Mesenchymal stem cell (in vitro differentiated cells and primary cell): Measurements from ENCODE around the gene TMEM108.

Source experiments
- DNase-seq: peaks from one replicate; pipeline ENCODE4 v3.0.0-alpha.2; 2013
- H2AFZ ChIP-seq: one replicate; pipeline ENCODE4 v1.6.1; 2013; ENCODE audit warnings: low read depth, mild to moderate bottlenecking, control low read depth, inconsistent platforms, low read length, moderate library complexity
- H2AK5ac ChIP-seq: 2 replicates; pipeline ENCODE4 v1.6.1; 2013; ENCODE audit warnings: low read length, moderate library complexity, mild to moderate bottlenecking, inconsistent platforms; ENCODE audit not compliant: severe bottlenecking
- H2BK120ac ChIP-seq: one replicate; pipeline ENCODE4 v1.6.1; 2013; ENCODE audit warnings: low read depth, mild to moderate bottlenecking, inconsistent platforms, low read length, moderate library complexity
- H2BK12ac ChIP-seq, 2 experiments: one replicate each; pipeline ENCODE4 v1.6.1; 2013; ENCODE audit warnings: inconsistent platforms in 2 of 2, low read length in 2 of 2, mild to moderate bottlenecking in 2 of 2, moderate library complexity in 2 of 2, control low read depth in 1 of 2
- H2BK15ac ChIP-seq: one replicate; pipeline ENCODE4 v1.6.1; 2013; ENCODE audit warnings: mild to moderate bottlenecking, low read depth, inconsistent platforms; ENCODE audit not compliant: poor library complexity, severe bottlenecking
- H2BK5ac ChIP-seq: 2 replicates; pipeline ENCODE4 v1.6.1; 2013; ENCODE audit warnings: low read depth, mild to moderate bottlenecking, low read length, control low read depth, inconsistent platforms; ENCODE audit not compliant: poor library complexity, severe bottlenecking
- H3K14ac ChIP-seq, 2 experiments: one replicate each; pipeline ENCODE4 v1.6.1; 2013; ENCODE audit warnings: inconsistent platforms in 2 of 2, low read length in 2 of 2, control low read depth in 1 of 2, mild to moderate bottlenecking in 1 of 2, moderate library complexity in 1 of 2
- H3K18ac ChIP-seq, 2 experiments: one replicate each; pipeline ENCODE4 v1.6.1; 2013; ENCODE audit warnings: inconsistent platforms in 2 of 2, low read length in 2 of 2, control low read depth in 1 of 2, low read depth in 1 of 2, mild to moderate bottlenecking in 1 of 2
- H3K23ac ChIP-seq, 2 experiments: one replicate each; pipeline ENCODE4 v1.6.1; 2013; ENCODE audit warnings: inconsistent platforms in 2 of 2, low read length in 2 of 2, mild to moderate bottlenecking in 2 of 2, moderate library complexity in 2 of 2, control low read depth in 1 of 2
- H3K27ac ChIP-seq: 2 replicates; pipeline ENCODE4 v1.5.1; 2013; ENCODE audit warnings: mild to moderate bottlenecking, moderate library complexity, low read length, control low read depth, inconsistent platforms; ENCODE audit not compliant: poor library complexity, severe bottlenecking
- H3K27me3 ChIP-seq, 2 experiments: 2 replicates each; pipeline versions ENCODE4 v1.6.1 to v1.7.0; 2013; ENCODE audit warnings: low read length in 2 of 2, mild to moderate bottlenecking in 2 of 2, moderate library complexity in 2 of 2, control low read depth in 1 of 2, inconsistent platforms in 1 of 2; ENCODE audit not compliant: control insufficient read depth in 1 of 2, insufficient read depth in 1 of 2
- H3K36me3 ChIP-seq, 2 experiments: 2 replicates each; pipeline versions ENCODE4 v1.6.1 to v1.7.0; 2013; ENCODE audit warnings: low read length in 2 of 2, control low read depth in 1 of 2, inconsistent platforms in 1 of 2, low read depth in 1 of 2, mild to moderate bottlenecking in 1 of 2; ENCODE audit not compliant: insufficient read depth in 2 of 2, control insufficient read depth in 1 of 2
- H3K4ac ChIP-seq, 2 experiments: one replicate each; pipeline ENCODE4 v1.6.1; 2013; ENCODE audit warnings: inconsistent platforms in 2 of 2, low read length in 2 of 2, mild to moderate bottlenecking in 2 of 2, moderate library complexity in 2 of 2, control low read depth in 1 of 2, low read depth in 1 of 2
- H3K4me1 ChIP-seq: 2 replicates; pipeline ENCODE4 v1.6.1; 2013; ENCODE audit warnings: low read depth, low read length, control low read depth; ENCODE audit not compliant: control insufficient read depth, insufficient read depth
- H3K4me2 ChIP-seq: 2 replicates; pipeline ENCODE4 v1.6.1; 2013; ENCODE audit warnings: low read length, mild to moderate bottlenecking, inconsistent platforms; ENCODE audit not compliant: poor library complexity, severe bottlenecking
- H3K4me3 ChIP-seq, 2 experiments: 2 replicates each; pipeline versions ENCODE4 v1.5.1 to v1.7.0; 2013; ENCODE audit warnings: low read length in 2 of 2, mild to moderate bottlenecking in 2 of 2, control low read depth in 1 of 2, low read depth in 1 of 2; ENCODE audit not compliant: insufficient read depth in 1 of 2
- H3K79me1 ChIP-seq: replicated peaks from 2 replicates; pipeline ENCODE4 v1.6.1; 2013; ENCODE audit warnings: mild to moderate bottlenecking, control low read depth, low read length, inconsistent platforms; ENCODE audit not compliant: poor library complexity, severe bottlenecking
- H3K9ac ChIP-seq: 2 replicates; pipeline ENCODE4 v1.7.0; 2013; ENCODE audit warnings: mild to moderate bottlenecking, low read length, moderate library complexity
- H3K9me3 ChIP-seq: 2 replicates; pipeline ENCODE4 v1.7.0; 2013; ENCODE audit warnings: mild to moderate bottlenecking, low read length; ENCODE audit not compliant: control insufficient read depth
- H4K8ac ChIP-seq: one replicate; pipeline ENCODE4 v1.6.1; 2013; ENCODE audit warnings: inconsistent platforms, mild to moderate bottlenecking, low read length, moderate library complexity
- H4K91ac ChIP-seq: one replicate; pipeline ENCODE4 v1.6.1; 2013; ENCODE audit warnings: mild to moderate bottlenecking, low read length, inconsistent platforms
- WGBS: methylation state at CpG from one replicate; pipeline ENCODE4 v1.1.7; 2013; ENCODE audit warnings: mixed read lengths; 5-methylcytosine and 5-hydroxymethylcytosine counted together

TMEM108 gene

GRCh38 chr3:133428552-133428951 is 390.4 kb downstream of the TMEM108 start:
- H3K36me3 ChIP-seq = no peaks in the 10 kb centered on the region
- no peaks in the 10 kb centered on the region for H3K9me3 ChIP-seq
- no peak overlapping the region for H4K8ac ChIP-seq
- H3K18ac ChIP-seq = no peak overlapping the region
- no peaks in the 10 kb centered on the region for H3K79me1 ChIP-seq
- peaks cover 0 to 16% of the 10 kb centered on the region in 2 experiments for H3K27me3 ChIP-seq
- no peak overlapping the region for H2BK15ac ChIP-seq
- no peak overlapping the region for H2BK5ac ChIP-seq
- H3K4me1 ChIP-seq = no peaks in the 10 kb centered on the region
- H4K91ac ChIP-seq = no peak overlapping the region
- 80% methylated on average over 11 of the region's 12 CpGs for WGBS
- H2BK120ac ChIP-seq = no peak overlapping the region
- H3K27ac ChIP-seq = no peak overlapping the region
- no peak overlapping the region for H3K23ac ChIP-seq
- no peak overlapping the region for H3K4ac ChIP-seq
- no peak overlapping the region for H3K4me3 ChIP-seq
- no peak overlapping the region for H3K4me2 ChIP-seq
- no peak overlapping the region for H3K14ac ChIP-seq
- no peak overlapping the region for H2AK5ac ChIP-seq
- H2BK12ac ChIP-seq = no peak overlapping the region
- no peak for DNase-seq
- H3K9ac ChIP-seq = no peak overlapping the region
- H2AFZ ChIP-seq = no peak overlapping the region

GRCh38 chr3:133429063-133429462 is 390.9 kb downstream of the TMEM108 start:
- Histone ChIP-seq H2AK5ac (no peak overlapping the region), H3K4me3 (no peak overlapping the region), H3K4me2 (no peak overlapping the region), H2BK120ac (no peak overlapping the region), H3K23ac (no peak overlapping the region), H3K79me1 (no peaks in the 10 kb centered on the region), H2BK15ac (no peak overlapping the region), H2BK12ac (no peak overlapping the region), H3K4ac (no peak overlapping the region), H3K4me1 (no peaks in the 10 kb centered on the region), H3K18ac (no peak overlapping the region), H3K9ac (no peak overlapping the region), H4K8ac (no peak overlapping the region), H2AFZ (no peak overlapping the region), H3K27ac (no peak overlapping the region), H4K91ac (no peak overlapping the region), H3K14ac (no peak overlapping the region), H2BK5ac (no peak overlapping the region), H3K27me3 (peaks cover 0 to 16% of the 10 kb centered on the region in 2 experiments), H3K36me3 (no peaks in the 10 kb centered on the region), H3K9me3 (no peaks in the 10 kb centered on the region)
- DNase-seq = no peak

- no peak overlapping the region for H3K4ac ChIP-seq
- H2BK15ac ChIP-seq = no peak overlapping the region
- no peak overlapping the region for H3K23ac ChIP-seq
- DNase-seq = no peak
- no peak overlapping the region for H4K8ac ChIP-seq
- no peaks in the 10 kb centered on the region for H3K36me3 ChIP-seq
- H2BK120ac ChIP-seq = no peak overlapping the region
- no peak overlapping the region for H3K9ac ChIP-seq
- no peak overlapping the region for H3K4me3 ChIP-seq
- peaks cover 2% of the 10 kb centered on the region for H3K4me1 ChIP-seq
- H2BK5ac ChIP-seq = no peak overlapping the region
- H2AK5ac ChIP-seq = no peak overlapping the region
- H3K27ac ChIP-seq = no peak overlapping the region
- H2BK12ac ChIP-seq = no peak overlapping the region
- H3K27me3 ChIP-seq = no peaks in the 10 kb centered on the region
- no peaks in the 10 kb centered on the region for H3K9me3 ChIP-seq
- H3K14ac ChIP-seq = no peak overlapping the region
- no peak overlapping the region for H2AFZ ChIP-seq
- no peak overlapping the region for H3K4me2 ChIP-seq
- no peak overlapping the region for H4K91ac ChIP-seq
- 80% methylated on average over 2 of the region's 2 CpGs for WGBS
- H3K79me1 ChIP-seq = no peaks in the 10 kb centered on the region
- no peak overlapping the region for H3K18ac ChIP-seq
These were observed 401.4 kb downstream of the TMEM108 start for GRCh38 chr3:133439563-133439962.

GRCh38 chr3:133440652-133441051 is 402.5 kb downstream of the TMEM108 start:
- no peak overlapping the region for H2AK5ac ChIP-seq
- H2BK120ac ChIP-seq = no peak overlapping the region
- no peak overlapping the region for H3K4ac ChIP-seq
- H3K36me3 ChIP-seq = no peaks in the 10 kb centered on the region
- H4K8ac ChIP-seq = peak overlapping the region; percentile 30
- H3K27ac ChIP-seq = no peak overlapping the region
- H3K18ac ChIP-seq = no peak overlapping the region
- peaks cover 2% of the 10 kb centered on the region for H3K4me1 ChIP-seq
- no peak overlapping the region for H3K14ac ChIP-seq
- H4K91ac ChIP-seq = no peak overlapping the region
- H3K4me2 ChIP-seq = no peak overlapping the region
- no peak overlapping the region for H3K23ac ChIP-seq
- H2BK15ac ChIP-seq = no peak overlapping the region
- H2BK12ac ChIP-seq = no peak overlapping the region
- no peak overlapping the region for H3K9ac ChIP-seq
- 60% methylated on average over 2 of the region's 2 CpGs for WGBS
- H3K79me1 ChIP-seq = no peaks in the 10 kb centered on the region
- H3K9me3 ChIP-seq = no peaks in the 10 kb centered on the region
- no peak overlapping the region for H2BK5ac ChIP-seq
- no peaks in the 10 kb centered on the region for H3K27me3 ChIP-seq
- DNase-seq = peak; percentile 29
- H3K4me3 ChIP-seq = no peak overlapping the region
- no peak overlapping the region for H2AFZ ChIP-seq
